GM19372 (cell line): Measurements from ENCODE around the gene CDYL.

ENCODE experiments used
- ATAC-seq: cut with Tn5 transposase; IDR thresholded peaks from one replicate; pipeline ENCODE4 v1.9.1; 2021; ENCODE audit warnings: mild to moderate bottlenecking, low read depth, moderate library complexity; ENCODE audit not compliant: unreplicated experiment

CDYL gene

DNA sequence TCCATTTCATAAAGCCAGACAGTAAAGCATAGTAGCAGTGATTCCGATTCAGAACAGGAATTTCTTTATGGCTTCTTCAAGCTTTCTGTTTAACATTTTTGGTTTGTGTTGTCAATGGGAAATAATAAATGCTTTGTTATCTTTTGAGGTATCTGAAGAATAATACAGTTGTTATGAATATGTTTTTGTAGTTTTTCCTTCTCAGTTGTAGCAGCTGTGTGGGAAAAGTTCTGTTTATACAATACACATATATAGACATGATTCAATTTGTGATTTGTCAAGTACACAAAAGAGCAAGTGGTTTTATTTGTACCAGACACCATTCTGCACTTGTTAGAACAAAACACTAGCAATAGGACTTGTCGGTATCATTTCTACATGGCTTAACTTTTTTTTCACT, 96.6 kb downstream of the CDYL start:
- ATAC-seq: no peak

DNA sequence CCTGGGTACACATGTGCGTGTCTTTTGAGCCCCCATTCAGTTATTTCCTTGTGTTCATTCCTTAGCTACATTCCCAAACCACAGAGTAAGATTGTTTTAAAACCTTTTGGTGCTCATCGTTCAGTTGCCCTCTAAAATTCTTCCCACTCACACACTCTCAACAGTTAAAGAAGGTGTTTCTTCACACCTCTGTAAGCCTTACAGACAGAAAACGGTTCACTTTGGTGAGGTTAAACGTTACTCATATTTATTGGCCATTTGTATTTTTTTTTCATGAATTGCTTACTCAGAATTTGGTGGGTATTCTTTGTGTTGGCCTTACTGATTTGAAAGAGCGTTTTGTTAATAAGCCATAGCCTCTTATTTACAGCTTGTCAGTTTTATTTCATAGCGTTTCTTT, 97.7 kb downstream of the CDYL start:
- ATAC-seq: no peak

DNA sequence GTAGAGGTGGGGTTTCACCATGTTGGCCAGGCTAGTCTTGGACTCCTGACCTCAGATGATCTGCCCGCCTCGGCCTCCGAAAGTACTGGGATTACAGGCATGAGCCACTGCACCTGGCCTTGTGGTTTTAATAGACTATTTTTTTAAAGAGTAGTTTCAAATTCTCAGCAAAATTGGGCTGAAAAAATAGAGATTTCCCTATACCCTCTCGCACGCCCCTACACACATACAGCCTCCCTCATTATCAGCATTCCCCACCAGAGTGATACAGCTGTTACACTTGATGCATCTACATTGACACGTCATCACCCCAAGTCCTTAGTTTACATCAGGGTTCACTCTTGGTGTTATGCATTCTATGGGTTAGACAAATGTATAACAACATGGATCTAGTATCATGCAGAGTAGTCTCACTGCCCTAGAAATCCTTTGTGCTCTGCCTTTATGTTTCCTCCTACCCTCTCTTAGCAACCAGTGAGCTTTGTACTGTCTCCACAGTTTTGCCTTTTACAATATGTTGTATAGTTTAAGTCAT, 103.6 kb downstream of the CDYL start:
- ATAC-seq: no peak

DNA sequence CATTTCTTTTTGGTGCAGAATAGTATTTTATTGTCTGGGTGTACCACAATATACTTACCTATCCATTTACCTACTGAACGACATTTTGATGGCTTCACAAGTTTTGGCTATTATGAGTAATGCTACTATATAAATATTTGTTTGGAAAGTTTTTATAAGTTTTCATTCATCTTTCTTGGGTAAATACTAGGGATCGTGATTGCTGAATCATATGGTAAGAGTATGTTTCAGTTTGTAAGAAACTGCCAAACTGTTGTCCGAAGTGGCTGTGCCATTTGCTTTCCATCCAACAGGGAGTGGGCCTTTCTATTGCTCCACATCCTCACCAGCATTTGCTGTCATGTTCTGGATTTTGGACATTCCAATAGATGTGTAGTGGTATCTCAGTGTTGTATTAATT, 104.2 kb downstream of the CDYL start:
- ATAC-seq: no peak

DNA sequence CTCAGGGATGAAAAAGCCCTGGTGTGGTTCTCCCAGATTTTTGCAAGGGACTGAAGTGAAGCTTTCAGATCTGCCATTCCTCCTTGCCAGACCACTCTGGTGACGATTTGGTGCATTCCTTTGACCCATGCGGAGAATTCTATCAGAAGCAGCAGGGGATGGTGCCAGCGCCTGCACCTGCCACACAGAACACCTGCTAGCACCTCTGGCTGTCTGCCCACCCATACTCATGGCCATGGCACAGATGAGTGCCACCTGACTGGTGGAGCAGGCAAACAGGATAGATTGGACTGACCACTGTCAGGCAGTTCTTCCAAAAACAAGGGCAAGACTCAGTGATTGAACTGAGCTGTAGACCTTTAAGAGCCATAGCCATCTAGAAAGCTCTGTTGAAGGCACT, 107.1 kb downstream of the CDYL start:
- ATAC-seq: no peak

DNA sequence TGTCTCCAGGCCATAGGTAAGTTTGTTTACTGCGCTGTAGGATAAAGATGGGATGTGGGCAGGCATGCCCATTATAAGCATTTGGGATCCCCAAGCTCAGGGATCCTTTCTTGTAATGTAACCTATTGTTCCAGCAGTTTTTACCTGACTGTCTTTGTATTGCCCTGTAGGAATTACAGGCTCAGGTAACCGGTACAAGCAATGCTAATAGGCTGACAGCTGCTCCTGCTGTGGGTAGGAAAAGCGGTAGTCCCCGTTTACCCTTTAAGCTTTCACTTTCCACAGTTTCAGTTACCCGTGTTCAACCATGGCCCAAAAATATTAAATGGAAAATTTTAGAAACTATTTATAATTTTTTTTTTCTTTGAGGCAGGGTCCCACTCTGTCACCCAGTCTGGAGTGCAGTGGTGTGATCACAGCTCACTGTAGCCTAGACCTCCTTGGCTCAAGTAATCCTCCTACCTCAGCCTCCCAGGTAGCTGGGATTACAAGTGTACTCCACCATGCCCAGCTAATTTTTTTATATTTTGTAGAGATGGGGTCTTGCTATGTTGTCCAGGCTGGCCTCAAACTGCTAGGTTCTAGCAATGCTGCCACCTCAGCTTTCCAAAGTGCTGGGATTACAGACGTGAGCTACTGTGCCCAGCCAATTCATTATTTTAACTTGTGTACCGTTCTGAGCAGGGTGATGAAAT, 108.6 kb downstream of the CDYL start:
- ATAC-seq: no peak

DNA sequence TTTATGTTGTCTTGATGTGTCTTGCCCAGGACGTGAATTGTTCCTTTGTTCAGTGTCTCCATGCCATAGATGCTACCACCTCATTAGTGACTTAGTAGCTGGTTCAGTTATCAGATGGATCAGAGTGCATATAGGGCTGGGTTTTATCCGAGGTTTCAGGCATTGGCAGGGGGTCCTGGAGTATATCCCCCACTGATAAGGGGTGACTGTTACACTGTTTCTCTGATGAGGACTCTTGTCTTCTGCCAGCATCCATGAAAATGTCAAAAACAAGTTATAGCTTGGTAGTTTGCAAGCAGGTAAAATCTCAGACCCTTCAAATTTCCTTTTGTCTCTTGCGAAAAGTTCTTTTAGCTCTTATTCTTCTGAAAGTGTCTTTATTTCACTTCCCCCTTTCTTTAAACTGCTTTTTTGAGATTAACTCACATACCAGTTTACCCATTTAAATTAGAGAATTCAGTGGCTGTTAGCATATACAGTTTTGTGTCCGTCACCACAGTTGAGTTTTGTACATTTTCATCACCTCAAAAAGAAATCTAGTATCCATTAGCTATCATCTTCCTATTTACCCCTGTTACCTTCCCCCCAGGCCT, 109.2 kb downstream of the CDYL start:
- no peak for ATAC-seq

DNA sequence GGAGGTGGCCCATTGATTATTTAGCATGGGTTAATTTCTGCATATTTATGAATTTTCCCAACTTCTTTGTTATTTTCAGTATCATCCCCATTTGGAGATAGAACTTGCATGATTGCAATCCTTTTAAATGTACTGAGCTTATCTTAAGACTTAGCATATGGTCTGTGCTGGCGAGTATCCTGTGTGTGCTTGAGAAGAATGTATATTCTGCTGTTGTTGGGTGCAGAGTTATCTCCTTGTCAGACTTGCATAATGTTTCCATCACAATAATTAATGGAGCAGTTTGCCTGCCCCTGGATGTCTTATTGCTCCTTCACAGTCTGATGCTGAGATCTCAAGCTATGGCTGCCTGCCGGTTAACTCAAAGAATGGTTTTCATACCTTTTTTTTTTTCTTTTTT, 112.6 kb downstream of the CDYL start:
- no peak for ATAC-seq

DNA sequence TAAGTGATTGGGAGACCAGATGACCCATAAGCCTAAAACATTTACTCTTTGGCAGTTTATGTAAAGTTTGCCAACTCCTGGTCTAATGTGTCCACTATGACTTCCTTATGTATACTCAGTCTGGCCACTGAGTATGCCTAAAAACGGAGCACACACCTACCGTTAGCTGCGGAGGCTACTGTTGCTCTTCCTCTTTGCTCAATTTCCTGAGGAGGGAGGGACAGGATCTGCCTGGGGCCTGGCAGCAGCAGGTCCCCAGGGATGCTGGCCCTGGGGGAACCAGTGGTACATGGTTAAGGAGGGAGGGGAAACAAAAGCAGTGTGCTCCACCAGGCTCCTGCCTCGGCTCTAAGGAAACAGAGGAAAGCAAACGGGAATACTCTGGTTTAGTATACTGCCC, 113.5 kb downstream of the CDYL start:
- ATAC-seq: no peak

DNA sequence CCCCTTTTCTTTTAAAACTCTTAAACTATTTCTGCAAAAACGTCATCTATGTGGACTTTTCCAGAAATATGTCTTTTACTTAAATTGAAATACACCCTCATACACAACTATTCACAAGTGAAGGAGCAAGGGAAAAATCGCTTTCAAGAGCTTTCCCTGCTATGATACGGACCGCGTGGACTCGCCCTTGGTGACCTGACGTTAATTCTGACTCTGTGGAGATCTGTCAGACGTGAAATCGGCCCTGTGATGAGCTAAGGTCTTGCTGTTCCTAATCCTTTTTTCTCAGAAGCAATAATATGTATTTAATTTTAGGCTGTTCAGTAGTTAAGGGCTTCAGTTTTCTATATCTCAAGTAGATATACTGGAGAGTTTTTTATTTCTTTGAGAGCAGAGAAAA, 114.0 kb downstream of the CDYL start:
- no peak for ATAC-seq

DNA sequence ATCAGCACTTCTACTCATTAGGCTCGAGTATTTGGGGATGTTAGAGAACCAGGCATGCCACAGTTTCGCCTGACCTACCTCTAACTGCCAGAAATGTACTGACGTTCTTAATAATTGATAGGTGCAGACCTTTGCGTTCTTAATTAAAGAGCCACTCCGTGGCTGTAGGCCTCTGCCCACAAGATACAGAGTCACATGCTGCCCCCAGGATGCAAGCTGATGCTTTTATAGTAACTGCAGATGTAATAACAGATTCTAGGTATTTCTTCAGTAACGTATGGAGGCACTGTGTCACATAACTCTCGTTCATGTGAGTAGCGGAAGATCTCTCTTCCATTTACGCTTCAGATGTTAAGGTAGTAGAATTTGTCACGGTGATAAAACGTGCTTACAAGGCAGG, 114.4 kb downstream of the CDYL start:
- no peak for ATAC-seq

DNA sequence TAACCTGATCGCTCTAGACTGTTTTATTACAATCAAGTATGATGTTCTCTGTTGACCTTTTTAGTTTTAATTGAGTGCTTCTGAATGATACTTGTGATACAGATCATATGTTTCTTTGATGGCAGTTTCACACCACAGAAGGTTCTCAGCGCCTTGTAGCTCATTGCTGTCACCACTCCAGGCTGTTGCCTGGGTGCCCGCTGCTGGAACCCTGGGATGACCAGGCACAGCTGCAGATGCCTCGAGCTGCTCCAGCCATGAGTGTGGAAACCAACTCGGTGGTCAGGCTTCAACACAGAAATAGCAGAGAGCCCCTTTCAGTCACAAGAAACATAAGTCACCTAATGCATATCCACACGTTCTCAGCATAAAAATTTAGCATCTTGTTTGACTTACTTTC, 114.9 kb downstream of the CDYL start:
- ATAC-seq: no peak

DNA sequence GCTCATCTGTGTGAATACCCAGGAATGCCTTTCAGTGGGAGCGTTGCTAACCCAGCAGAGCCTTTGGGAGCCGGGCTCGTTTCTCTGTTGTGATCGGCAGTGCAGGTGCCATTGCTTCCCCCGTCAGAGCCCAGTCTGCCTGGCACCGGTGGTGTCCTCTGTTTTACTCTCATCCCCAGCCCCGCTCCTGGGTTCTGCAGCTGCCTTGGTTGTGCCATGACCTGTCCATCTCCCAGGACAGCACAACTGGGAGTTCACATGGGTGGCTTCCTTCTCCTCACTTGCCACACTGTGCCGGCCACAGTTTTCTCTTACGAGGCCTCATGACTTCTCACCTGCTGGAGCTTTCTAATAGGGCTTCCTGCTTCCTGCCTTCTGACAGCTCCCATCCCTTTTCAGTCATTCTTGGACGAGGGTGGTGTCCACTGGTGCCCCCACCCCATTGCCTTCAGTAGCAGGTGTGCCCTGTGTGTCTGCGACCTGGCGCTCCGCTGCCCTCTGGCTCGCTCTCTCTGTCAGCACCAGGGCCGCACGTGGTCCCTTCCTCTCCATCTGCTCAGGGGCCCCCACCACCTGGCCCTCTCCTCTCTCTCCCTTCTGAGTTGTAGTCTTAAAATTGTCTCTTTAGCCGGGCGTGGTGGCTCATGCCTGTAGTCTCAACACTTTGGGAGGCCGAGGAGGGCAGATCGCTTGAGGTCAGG, 116.7 kb downstream of the CDYL start:
- ATAC-seq: no peak

DNA sequence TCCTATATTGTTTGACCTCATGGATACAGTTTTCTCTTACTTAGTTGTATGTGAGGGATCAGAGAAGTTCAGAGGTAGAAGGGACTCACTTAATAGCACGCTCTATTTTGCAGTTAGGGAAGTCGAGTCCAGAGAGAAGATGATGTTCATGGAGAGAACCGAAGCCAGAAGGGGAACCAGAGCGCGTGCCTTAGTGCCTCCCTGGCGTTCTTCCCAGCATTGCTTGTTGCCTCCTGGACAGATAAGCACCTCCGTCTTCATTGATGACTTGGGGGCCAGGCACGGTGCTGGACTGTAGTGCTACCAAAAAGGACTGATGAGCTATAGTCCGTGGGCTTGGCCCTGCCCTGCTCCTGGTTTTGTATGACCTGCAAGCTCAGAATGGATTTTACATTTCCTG, 117.8 kb downstream of the CDYL start:
- no peak for ATAC-seq

DNA sequence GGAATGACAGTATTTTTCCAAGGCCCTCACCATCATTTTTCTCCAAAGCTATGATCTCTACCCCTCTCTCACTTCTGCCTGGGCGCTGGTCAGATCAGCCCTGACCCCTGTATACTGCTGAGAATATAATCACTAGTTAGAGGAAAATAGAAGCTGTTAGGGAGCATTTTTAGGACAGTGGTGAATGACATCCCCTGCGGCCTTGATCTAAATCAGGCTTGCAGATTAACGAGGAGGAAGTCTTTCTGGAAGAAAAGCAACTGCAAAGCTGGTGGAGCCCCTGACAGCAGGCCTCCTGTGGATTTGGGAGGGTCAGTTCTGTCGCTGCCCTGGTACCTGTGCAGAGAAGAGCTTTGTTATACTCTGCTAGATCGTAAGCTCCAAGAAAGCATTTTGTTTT, 119.8 kb downstream of the CDYL start:
- ATAC-seq: no peak

DNA sequence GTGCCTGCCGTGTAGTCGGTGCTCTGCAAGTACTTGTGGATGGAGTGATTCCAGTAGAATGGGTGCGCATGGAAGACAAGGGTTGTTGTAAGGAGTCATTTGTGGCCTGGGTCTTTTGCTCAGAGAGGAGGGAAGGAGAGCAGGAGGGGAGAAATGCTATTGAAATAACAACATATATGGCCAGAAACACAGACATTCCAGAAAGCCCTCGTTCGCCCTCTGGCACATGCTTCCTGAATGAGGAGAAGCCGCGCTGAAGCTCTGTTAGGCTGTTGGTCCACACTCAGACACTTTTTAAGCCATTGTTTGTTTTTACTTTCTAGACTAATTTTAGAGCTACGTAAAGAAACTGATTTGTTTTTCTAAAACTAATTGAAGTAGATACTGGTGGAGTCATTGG, 120.2 kb downstream of the CDYL start:
- no peak for ATAC-seq

DNA sequence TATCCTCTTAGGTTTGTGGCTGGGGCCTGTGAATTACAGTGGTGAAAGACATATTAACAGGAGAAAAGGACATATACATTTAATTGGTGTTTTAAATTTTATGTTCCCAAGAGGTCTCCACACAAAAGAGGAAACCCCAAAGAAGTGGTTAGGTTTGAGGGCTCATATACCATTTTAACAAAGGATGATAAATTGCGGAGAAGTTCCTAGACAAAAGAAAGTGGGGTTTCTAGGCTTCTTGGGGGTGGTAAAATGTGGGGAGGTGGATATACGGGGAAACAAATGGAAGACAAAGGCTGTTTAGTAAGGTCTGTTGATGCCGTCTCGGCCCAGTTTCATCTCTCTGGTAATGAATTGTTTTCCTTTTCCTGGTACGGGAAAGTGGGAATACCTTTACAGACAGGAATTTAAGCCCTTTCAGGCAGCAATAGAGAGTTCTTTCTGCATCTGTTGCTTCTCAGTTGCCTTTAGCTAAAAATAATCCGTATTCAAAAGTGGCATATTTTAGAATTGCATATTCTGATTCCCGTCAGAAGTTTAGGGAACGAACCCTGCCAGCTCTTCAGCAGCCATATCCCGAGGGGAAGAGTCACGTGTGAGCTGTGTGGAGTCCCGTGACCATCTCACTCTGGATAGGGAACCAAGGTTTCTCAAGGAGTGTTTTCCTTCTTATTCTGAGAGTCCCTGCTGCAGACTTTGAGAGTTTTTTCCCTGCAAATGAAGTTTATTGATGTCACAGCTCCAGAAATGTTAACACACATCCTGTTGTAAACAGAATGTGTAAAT, 123.2 kb downstream of the CDYL start:
- no peak for ATAC-seq

DNA sequence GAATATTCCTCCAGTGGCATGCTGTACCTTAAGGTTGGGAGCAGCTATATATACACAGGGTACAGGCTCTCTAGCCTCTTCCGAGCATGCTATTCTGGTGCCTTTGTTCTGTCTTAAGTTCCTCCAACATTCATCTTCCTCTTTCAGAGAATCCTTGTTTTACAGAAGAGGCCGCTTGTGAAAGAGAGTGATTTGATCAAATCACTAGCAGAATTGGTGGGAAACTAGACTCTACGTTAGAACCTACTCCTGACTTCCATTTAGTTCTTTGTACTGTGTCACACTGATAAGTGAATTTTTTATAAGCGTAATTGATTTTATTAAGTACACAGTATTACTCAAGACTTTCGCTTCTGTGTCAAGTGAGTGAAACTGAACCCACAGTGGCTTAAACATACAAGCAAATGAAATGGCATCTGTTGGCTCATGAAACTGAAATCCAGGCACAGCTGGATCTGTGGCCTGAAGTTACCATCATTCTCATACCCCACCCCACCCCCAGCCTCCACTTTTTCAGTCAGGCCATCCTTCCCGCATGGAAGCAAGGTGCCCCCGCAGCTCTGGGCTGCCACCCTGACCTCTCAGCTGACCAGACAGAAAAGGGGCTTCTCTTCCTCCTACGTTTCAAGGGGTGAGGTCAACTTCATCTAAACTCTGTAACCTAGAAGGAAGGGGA, 125.3 kb downstream of the CDYL start:
- ATAC-seq: no peak

DNA sequence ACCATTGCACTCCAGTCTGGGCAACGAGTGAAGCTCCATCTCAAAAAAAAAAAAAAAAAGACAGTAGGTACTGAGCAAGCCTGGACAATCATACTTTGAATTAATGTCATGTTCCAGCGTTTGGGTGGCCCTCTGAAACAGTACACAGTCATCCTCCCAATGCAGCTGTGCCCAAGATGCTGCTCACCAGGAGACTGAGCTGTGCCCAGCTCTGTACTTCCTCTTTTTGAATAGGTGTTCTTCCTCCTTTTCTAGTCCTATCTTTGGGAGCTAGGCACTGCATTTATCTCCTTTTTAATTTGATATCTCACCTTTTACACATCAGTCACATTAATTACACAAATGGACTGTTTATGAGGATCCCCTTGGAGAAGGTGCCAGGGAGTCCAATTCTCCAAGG, 126.2 kb downstream of the CDYL start:
- ATAC-seq: no peak

DNA sequence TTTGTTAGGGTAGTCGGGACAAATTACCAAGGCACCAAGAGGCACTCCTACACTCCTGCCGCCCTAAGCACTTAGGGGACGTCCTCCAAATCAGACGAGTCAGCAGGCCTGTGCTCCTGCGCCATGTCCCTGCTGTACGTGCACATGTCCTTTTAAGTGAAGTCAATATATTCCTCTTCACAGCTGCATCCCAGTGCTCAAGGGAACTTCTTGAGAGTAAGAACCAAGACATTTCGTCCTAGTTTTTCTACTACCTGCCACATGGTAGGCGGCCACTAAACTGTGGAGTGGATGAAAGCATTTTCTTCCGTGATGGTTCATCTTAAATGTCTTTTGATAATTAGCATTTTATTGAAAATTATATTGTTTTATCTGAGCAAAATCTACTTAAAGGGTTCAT, 126.9 kb downstream of the CDYL start:
- no peak for ATAC-seq
